Measurements from ENCODE around the gene KCNK7.

DNA sequence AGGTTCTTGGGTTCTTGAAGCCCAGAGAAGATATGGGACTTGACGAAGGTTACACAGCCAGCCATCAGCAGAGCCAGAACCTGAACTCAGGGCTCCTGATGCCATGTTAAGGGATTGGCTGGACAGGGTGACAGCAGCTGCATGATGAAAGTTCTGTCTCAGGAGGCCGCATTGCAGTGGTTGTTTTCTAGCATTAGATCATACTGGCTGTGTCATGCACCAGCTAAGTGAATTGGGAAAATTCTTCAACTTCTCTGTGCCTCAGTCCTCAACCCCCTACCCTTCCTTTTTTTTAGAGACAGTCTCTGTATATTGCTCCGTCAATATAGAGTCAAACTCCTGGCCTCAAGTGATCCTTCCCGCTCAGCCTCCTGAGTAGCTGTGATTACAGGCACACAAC, 32.0 kb downstream of the KCNK7 start:
- no peak for TF ChIP-seq POLR2A (IDR thresholded peaks at IDR 0.05)
- TF ChIP-seq, protein P1, sequence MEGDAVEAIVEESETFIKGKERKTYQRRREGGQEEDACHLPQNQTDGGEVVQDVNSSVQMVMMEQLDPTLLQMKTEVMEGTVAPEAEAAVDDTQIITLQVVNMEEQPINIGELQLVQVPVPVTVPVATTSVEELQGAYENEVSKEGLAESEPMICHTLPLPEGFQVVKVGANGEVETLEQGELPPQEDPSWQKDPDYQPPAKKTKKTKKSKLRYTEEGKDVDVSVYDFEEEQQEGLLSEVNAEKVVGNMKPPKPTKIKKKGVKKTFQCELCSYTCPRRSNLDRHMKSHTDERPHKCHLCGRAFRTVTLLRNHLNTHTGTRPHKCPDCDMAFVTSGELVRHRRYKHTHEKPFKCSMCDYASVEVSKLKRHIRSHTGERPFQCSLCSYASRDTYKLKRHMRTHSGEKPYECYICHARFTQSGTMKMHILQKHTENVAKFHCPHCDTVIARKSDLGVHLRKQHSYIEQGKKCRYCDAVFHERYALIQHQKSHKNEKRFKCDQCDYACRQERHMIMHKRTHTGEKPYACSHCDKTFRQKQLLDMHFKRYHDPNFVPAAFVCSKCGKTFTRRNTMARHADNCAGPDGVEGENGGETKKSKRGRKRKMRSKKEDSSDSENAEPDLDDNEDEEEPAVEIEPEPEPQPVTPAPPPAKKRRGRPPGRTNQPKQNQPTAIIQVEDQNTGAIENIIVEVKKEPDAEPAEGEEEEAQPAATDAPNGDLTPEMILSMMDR (IDR thresholded peaks at IDR 0.05): no peak

All from body of pancreas (tissue), 4 donors.